ENCODE results near the gene IFIT1.
A peak's percentile ranks its signal among the peaks of the same experiment; 100 is the strongest.

The IFIT1 gene

GRCh38 chr10:89391907-89392756 is at the start of gene IFIT1:
Gene IFIT1, plus strand, starts transcription at chr10:89392623. Its CDS starts 90 bp downstream, at chr10:89392713.
- DNase-seq (ENCODE audit: low spot score), result peak; percentile 51
- TF ChIP-seq CTCF (IDR thresholded peaks at IDR 0.05; ENCODE audit: extremely low read depth, missing control alignments), result no peak

- DNase-seq (ENCODE audit: low spot score), result no peak
- no peak for TF ChIP-seq CTCF (IDR thresholded peaks at IDR 0.05; ENCODE audit: extremely low read depth, missing control alignments)
These were observed 49.2 kb upstream of the IFIT1 start for GRCh38 chr10:89343089-89343767.

- no peak for TF ChIP-seq CTCF (IDR thresholded peaks at IDR 0.05; ENCODE audit: extremely low read depth, missing control alignments)
- DNase-seq (ENCODE audit: low spot score), result no peak
These were observed 48.3 kb upstream of the IFIT1 start for GRCh38 chr10:89344156-89344555.

- no peak for TF ChIP-seq CTCF (IDR thresholded peaks at IDR 0.05; ENCODE audit: extremely low read depth, missing control alignments)
- no peak for DNase-seq (ENCODE audit: low spot score)
These were observed 46.9 kb upstream of the IFIT1 start for GRCh38 chr10:89345367-89346000.

- no peak for TF ChIP-seq CTCF (IDR thresholded peaks at IDR 0.05; ENCODE audit: extremely low read depth, missing control alignments)
- no peak for DNase-seq (ENCODE audit: low spot score)
These were observed 45.8 kb upstream of the IFIT1 start for GRCh38 chr10:89346405-89347254.

- TF ChIP-seq CTCF (IDR thresholded peaks at IDR 0.05; ENCODE audit: extremely low read depth, missing control alignments), result no peak
- no peak for DNase-seq (ENCODE audit: low spot score)
These were observed 44.5 kb upstream of the IFIT1 start for GRCh38 chr10:89347701-89348457.
